Measurements from ENCODE around the gene ELOVL6.
"Not testable (repeated sequence)": the region's sequence is repeated elsewhere in the genome, so short reads cannot be mapped to it uniquely, and the experiment has no call there.

Gene ELOVL6, protein sequence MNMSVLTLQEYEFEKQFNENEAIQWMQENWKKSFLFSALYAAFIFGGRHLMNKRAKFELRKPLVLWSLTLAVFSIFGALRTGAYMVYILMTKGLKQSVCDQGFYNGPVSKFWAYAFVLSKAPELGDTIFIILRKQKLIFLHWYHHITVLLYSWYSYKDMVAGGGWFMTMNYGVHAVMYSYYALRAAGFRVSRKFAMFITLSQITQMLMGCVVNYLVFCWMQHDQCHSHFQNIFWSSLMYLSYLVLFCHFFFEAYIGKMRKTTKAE

DNA sequence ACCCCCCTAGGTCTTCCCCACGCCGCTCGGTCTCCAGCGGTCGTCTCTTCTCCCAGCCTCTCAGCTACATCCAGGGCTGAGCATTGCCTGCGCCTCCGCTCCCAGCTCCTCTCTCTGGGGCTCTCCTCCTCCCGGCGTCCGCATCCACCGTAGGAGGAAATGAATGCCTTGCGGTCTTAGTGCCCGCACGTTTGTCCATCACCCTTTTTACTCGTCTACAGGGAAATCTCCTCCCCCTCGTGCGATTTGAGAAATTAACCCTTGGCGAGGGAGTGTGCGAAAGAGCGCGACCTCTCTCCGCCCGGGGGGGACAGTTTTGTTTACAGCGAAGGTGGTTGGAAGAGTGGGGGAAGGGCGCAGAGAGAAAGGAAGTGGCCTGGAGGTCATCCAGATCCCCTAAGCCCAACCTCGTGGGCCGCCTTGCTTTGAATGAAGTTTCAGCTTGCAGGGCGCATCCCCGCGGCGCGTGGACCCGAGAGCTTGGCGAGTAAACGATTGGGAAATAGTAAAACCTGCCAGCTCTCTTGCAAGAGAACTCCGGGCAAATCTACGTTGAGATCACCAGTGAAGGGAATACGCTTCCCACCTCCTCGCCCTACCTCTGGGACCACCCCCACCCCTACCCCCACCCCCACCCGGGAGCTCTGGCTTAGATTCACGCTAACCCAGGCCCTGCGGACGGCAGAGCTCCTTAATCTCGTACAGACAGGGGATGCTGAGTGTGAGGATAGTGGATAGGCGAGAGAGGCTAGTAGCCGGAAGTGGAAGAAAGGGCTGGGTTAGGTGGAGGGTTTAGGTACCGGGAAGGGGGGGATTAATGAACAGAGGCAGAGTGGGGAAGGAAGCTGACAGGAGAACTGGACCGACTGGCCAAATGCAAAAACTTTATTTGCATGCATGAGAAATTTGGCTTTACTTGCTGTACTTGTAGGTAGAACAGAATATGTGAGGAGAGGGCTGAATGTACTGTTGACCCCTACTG, at the start of gene ELOVL6:
ELOVL6 (minus strand) TSS at position 181 of the 982 bp plus-strand sequence. CDS start 280 bp downstream, outside the sequence.
- peak; percentile 23 for DNase-seq (ENCODE audit: low read depth)

DNA sequence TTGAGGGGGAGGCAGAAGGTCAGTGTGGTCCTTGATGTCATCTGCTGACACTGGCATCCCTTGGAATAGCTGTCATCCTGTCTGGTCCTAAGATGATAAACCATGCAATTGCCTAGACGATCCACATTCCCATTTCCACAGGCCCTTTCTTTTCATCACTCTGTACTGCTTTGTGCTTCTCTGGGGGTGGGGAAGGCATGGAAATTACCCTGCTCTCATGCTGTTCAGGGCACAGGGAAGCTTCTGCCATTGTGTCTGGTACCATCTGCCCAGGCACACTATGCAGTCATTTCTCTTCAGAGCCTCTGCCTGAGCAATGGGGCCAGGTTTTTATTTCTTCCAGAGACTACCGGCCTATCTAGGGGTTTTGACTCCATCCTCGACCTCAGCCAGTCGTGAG, 49.7 kb upstream of the ELOVL6 start:
- DNase-seq (ENCODE audit: low read depth) = no peak

GRCh38 chr4:110247591-110247990, 49.2 kb upstream of the ELOVL6 start:
- DNase-seq (ENCODE audit: low read depth) = no peak

DNA sequence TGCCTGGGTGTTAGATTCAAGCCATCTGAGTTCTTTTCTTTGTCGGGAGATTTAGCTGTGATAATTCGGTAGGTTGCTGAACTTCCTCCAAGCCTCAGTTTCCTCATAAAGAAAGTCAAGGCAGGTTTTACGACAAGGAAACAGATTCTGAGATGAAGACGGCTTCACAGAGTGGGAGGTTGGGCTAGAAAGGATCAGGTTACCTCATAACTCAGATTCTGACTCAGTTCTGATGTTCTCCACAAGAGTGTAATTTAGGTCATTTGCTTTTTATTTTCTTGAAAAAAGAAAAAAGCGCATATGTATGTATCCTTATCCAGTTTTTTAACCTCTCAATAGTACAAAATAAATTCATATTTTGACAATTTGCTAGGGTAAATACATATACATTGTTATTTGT, 47.2 kb upstream of the ELOVL6 start:
- DNase-seq (ENCODE audit: low read depth) = no peak

- no peak for DNase-seq (ENCODE audit: low read depth)
Observed at GRCh38 chr4:110236324-110236723, 37.9 kb upstream of the ELOVL6 start.

DNA sequence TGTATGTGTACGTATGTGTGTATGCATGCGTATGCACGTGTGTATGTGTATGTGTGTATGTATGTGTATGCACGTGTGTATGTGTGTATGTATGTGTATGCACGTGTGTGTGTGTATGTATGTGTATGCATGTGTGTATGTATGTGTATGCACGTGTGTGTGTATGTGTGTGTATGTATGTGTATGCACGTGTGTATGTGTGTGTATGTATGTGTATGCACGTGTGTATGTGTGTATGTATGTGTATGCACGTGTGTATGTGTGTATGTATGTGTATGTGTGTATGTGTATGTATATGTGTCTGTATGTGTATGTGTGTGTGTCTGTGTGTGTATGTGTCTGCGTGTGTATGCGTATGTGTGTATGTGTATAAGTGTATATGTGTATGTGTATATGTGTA, 35.2 kb upstream of the ELOVL6 start:
- not testable (repeated sequence) for DNase-seq (ENCODE audit: low read depth)

GRCh38 chr4:110231869-110232268, 33.5 kb upstream of the ELOVL6 start:
- no peak for DNase-seq (ENCODE audit: low read depth)

DNA sequence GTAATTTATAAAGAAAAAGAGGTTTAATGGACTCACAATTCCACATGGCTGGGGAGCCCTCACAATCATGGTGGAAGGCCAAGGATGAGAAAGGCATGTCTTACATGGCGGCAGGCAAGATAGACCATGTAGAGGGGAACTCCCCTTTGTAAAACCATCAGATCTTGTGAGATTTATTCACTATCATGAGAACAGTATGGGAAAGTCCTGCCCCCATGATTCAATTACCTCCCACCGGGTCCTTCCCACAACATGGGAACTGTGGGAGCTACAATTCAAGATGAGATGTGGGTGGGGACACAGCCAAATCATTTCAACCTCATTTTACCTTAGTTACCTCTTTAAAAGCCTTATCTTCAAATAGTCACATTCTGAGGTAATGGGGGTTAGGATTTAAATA, 30.9 kb upstream of the ELOVL6 start:
- no peak for DNase-seq (ENCODE audit: low read depth)

GRCh38 chr4:110224812-110225211, 26.4 kb upstream of the ELOVL6 start:
- no peak for DNase-seq (ENCODE audit: low read depth)

GRCh38 chr4:110224142-110224541, 25.7 kb upstream of the ELOVL6 start:
- DNase-seq (ENCODE audit: low read depth) = no peak

DNA sequence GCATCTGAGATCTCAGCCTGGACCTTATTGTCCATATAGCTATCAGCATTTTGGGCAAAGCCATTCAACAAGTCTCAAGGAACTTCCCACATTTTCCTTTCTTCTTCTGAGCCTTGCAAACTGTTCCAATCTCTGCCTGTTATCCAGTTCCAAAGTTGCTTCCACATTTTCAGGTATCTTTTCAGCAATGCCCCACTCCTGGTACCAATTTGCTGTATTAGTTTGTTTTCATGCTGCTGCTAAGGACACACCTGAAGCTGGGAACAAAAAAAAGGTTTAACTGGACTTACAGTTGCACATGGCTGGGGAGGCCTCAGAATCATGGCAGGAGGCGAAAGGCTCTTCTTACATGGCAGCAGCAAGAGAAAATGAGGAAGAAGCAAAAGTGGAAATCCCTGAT, 20.5 kb upstream of the ELOVL6 start:
- DNase-seq (ENCODE audit: low read depth) = not testable (repeated sequence)

DNA sequence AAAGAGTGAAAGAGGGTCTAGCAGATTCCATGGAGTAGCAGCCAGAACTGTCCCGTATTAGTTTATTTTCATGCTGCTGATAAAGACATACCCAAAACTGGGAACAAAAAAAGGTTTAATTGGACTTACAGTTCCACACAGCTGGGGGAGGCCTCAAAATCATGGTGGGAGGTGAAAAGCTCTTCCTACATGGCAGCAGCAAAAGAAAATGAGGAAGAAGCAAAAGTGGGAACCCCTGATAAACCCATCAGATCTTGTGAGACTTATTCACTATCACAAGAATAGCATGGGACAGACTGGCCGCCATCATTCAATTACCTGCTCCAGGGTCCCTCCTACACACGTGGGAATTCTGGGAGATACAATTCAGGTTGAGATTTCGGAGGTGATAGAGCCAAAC, 18.8 kb upstream of the ELOVL6 start:
- DNase-seq (ENCODE audit: low read depth) = not testable (repeated sequence)

GRCh38 chr4:110216129-110216528, 17.7 kb upstream of the ELOVL6 start:
- DNase-seq (ENCODE audit: low read depth) = no peak

- DNase-seq (ENCODE audit: low read depth) = no peak
Observed at GRCh38 chr4:110211770-110212061, 13.3 kb upstream of the ELOVL6 start.

DNA sequence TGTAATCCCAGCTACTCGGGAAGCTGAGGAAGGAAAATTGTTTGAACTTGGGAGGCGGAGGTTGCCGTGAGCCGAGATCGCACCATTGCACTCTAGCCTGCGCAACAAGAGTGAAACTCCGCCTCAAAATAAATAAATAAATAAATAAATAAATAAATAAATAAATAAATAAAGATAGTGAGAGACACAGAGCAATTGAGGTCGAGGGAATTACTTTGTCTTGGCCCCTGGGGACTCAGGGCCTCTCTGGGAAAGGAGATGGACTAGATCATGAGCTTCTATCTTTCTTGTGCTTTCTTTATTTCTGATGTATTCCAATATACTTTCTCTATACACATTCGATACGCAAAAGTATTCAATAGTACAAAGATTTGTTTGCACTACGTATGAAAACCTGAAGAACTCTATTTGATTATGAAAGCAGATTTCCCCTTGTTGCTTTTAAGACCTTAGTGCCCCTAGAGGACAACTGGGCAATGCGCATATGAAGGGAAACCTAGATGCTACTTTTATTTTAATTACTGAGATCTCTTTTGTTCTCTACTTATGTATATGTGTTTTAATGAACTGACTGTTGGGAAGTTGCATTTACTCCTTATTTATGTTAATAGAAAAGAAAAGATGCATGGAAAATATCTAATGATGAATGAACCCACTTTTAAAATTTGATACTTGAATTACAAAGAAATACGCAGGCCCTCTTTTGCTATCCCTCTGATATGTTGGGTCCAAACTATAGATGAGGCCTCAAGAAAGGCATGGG, 12.8 kb upstream of the ELOVL6 start:
- DNase-seq (ENCODE audit: low read depth) = no peak

DNA sequence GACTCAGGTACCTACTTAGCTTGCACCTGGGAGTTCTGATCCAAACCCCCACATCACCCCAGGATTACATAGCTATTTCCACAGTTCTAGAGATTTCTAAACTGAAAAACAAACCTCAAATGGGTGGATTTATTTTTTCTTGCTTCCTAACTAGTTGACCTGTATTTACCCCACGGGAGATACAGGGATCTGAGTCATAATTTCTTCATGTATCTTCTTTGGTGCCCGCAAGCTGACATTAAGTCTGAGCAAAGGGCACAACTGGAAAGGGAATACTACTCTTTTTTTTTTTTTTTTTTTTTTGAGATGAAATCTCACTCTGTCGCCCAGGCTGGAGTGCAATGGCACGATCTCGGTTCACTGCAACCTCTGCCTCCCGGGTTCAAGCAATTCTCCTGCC, 10.0 kb upstream of the ELOVL6 start:
- DNase-seq (ENCODE audit: low read depth) = no peak

DNA sequence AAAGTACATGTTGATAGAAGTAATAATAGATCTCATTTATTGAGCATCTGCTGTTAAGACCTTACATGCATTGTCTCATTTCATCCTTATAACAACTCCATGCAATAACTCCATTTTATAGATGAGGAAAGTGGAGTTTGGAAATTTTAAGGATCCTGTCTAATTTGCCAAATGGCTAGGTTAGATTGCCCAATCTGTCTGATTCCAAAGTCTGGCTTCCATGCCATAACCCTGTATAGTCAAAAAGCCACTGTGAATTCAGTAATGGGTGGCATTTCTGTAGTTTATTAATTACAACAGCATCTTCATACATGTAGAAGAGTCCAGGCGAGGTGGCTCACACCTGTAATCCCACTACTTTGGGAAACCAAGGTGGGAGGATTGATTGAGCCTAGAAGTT, 8.8 kb upstream of the ELOVL6 start:
- DNase-seq (ENCODE audit: low read depth) = no peak

DNA sequence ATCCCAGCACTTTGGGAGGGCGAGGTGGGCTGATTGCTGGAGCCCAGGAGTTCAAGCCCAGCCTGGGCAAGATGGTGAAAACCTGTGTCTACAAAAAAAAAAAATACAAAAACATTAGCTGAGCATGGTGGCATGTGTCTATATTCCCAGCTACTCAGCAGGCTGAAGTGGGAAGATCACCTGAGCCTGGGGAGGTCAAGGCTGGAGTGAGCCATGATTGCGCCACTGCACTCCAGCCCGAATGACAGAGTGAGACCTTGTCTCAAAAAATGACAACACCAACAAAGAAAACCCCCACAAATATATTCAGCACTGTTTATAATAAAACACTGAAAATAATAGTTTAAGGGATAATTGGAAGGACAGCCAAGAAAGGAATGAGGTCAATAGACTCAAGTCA, 3.6 kb upstream of the ELOVL6 start:
- no peak for DNase-seq (ENCODE audit: low read depth)

- DNase-seq (ENCODE audit: low read depth) = no peak
Observed at GRCh38 chr4:110201502-110201901, 3.1 kb upstream of the ELOVL6 start.

DNA sequence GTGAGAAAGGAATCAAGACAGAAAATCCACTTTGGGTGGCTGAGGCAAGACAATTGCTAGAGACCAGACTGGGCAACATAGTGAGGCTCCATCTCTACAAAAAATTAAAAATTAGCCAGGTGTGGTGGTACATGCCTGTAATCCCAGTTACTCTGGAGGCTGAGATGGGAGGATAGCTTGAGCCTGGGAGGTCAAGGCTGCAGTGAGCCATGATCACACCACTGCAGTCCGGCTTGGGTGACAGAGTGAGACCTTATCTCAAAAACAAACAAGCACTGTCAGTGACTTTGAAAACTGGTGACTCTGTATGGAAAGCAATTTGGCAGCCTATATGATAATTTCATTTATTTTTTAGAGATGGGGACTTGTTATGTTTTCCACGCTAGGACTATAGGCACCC, 2.3 kb upstream of the ELOVL6 start:
- DNase-seq (ENCODE audit: low read depth) = no peak

- no peak for DNase-seq (ENCODE audit: low read depth)
Observed at GRCh38 chr4:110198049-110198434, 373 bp downstream of the ELOVL6 start.

- DNase-seq (ENCODE audit: low read depth) = peak; percentile 45
Observed at GRCh38 chr4:110197529-110198042, 829 bp downstream of the ELOVL6 start.
